GM18498 (cell line): ENCODE measurements around the gene BNC2.

Source experiments
- ATAC-seq: cut with Tn5 transposase; IDR thresholded peaks from one replicate; pipeline ENCODE4 v1.9.1; 2021; ENCODE audit warnings: mild to moderate bottlenecking, moderate library complexity; ENCODE audit not compliant: unreplicated experiment

BNC2 gene

DNA sequence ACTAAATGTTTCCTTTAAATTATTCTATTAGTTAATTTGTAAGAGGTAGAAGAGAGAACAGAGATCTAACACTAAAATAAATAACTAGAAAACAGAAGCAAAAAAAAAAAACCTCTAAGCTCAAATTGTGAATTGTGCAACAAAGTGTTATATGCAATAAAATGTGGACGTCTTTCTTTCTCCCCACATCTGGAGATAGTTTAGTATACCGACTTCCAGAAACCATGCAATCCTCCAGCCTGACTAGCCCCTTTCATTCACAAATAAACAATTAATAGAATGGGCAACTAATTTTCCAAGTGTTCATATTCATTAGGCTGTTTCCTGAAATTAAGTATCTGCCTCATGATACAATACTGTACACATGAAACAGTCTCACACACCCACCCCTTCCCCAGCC lies 258.5 kb downstream of the BNC2 start:
- ATAC-seq: no peak

DNA sequence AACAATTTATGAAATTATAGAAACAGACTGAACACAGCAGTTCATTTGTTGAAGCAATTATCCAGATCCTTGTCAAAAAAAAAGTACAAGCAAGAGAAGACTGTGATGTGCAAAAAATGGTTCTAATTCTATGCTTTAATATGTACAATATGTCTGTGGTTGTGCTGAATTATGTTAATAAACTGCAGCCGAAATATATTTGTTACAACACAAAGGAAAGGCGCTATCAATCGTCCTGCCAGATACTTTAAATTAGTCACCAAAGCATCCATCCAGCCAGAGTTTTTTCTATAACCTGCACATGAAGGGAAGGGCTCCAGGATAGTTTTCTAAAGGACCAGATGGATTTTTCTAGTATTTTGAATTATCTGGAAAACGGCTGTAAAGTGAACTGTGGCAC lies 259.5 kb downstream of the BNC2 start:
- no peak for ATAC-seq

DNA sequence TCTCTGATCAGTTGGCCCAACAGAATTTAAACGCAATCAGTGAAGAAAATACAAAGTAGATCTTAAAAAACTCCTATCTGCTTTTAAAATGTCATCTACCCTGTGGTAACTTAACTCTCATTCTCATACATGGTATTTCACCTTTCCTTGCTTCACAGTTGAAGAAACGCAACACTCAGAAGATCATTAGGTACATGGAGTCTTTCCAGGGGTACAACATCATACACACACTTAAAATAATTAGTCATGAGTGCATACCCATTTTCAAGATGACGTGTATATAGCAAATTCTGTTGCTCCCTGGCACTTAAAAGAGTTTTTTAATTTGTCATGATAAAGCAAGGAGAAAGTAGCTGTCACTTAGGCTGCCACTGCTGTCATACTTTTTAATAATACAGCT lies 259.9 kb downstream of the BNC2 start:
- ATAC-seq: no peak

DNA sequence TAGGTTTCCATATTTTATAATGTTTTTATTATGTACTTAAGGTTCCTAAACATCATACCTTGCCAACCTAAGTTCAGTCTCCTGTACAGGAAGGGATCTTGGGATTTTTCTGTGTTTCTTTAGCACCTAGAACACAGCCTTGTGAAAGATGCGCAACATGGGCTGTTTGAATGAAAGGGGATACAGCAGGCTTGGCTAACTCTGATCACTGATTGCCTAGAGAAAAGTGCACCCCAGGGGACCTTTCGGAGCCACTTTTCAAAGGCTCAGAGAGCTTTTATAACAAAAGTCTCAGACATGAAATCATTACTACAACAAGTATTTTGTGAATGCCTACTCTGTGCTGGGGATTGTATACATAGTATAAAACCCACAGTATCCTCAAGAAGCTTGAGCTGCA lies 261.6 kb downstream of the BNC2 start:
- ATAC-seq: no peak

DNA sequence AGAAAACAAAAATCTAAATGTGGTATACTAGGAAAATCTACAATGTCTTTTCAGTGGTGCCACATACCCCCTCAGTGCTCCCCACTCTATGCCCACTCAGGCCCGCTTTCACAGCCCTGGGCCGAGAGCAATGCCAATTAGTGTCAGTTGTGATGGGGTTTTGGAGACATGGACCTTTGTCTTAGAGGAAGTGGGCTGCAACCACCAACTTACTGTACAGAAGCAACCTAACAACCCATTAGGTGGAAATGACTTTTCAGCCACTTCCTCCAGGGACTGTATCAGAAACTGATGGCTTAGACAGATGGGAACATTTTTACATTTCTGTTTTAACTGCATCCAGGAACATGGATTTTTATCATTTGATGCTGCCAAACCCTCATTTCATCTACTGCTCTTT lies 268.0 kb downstream of the BNC2 start:
- no peak for ATAC-seq

DNA sequence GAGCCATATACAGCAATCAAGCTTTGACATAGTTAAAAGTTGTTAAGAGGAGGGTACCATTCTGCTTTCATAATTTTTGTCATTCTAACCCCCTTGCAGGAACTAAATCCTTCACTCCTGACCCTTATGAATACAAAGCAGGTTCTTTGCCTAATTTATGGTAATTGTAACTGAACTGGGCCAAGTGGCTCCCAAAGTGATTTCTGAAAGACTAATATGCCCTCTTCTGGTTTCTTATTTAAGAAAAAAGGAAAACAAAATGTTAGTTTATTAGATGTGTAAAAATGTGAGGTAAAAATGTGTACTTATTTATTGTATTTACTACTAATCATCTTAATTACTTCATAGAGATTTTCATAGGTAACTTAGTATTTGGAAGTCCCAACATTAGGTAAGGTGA lies 268.5 kb downstream of the BNC2 start:
- no peak for ATAC-seq

DNA sequence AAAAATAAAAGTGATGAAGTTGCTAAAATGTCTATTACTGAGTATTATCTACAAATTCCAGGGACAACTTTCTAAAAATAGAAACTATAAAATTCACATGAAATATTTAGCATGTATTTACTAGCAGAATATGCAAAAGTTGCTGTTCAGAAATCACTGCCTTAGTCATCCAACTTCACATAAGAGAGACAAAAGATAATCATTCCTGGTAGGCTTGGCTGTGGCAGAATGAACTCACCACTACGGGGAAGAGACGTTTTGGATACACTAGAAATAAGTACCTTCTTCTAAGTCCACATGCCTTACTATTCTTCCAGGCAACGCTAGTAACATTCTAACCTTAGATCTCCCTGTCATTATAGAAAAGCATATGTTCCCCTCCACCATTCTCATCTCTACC lies 272.2 kb downstream of the BNC2 start:
- no peak for ATAC-seq

DNA sequence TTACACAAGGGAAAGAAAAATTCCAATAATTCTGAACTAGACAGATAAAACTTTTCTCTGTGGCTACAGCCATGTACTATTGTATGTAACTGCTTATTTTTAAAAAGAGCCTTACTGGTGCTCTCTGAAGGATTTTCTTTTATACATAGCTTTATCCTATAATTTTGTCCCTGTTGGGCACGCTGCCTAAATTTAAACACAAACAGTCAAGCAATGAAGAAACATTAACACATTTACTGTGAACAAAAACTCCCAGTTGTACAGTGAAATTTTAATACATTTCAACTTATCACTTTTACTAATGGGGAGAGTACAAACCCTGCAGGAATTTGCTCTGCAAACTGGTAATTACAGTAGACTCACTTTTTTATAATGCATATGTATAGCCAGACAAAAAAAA lies 273.3 kb downstream of the BNC2 start:
- no peak for ATAC-seq

DNA sequence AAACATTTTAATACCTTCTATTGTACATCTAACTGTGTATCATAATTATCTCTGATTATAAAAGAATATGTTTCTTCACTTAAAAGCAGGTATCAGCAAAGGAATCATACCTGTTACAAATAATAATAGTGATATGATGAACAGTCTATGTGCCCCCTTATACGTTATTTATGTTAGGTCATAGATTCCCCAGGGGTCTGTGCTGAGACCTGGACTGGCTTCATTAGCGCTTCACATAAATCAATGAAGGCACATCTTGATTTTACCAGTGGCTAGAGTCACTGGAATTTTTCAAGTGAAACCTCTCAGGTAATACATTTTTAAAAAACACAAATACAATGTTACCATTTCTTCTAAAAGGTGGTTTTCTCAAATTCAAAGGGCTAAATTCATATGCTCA lies 275.2 kb downstream of the BNC2 start:
- no peak for ATAC-seq

DNA sequence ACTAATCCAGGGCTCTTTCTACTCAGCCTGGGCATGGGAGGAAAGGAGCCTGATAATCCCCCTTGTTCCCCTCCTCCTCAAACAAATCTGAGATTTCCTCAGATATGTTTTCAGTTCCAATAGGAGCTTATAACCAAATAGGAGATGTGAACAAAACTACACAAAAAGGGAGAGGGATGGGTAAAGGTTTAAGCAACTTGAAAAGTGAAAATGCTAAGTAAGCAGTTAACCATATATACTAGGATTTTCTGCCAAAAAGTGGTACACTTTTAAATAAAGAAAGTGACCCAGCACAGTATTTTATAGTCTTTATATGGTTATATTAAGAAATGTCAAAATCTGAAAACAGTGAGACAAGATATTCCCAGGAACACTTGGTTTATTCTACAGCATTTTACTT lies 275.7 kb downstream of the BNC2 start:
- no peak for ATAC-seq

DNA sequence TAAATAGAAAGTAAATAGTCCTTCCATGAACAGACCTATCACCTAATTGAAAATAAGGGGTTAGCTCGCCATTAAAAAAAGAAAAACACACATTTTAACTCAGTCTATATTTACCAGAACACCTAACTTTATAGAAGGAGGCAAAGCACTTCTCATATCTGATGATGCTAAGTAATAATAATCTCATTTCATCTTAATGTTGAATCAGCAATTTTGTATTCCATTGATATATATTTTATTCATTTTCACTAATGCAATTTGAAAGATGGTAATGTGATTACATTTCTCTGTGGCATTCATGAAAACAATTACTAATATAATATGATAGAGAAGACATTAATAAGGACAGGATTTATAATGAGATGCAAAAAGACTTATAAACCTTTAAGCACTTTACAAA lies 276.7 kb downstream of the BNC2 start:
- no peak for ATAC-seq

DNA sequence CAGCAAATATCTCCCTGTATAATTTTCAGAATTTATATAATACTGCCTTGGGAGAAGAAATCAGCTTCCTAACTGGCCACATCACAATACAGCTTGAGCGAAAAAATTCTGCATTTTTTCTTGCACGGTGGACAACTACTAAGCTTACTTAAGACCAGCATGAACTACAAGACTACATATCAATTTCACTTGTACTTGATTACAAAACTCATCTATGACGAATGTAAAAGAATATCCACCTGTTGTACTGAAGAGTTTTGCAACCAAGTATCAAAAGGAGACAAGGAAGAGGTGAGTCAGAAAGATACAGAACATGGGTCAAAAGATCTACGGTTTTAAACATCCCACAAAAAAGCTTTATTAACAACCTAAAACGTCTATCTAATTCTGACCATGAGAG lies 279.4 kb downstream of the BNC2 start:
- ATAC-seq: no peak

DNA sequence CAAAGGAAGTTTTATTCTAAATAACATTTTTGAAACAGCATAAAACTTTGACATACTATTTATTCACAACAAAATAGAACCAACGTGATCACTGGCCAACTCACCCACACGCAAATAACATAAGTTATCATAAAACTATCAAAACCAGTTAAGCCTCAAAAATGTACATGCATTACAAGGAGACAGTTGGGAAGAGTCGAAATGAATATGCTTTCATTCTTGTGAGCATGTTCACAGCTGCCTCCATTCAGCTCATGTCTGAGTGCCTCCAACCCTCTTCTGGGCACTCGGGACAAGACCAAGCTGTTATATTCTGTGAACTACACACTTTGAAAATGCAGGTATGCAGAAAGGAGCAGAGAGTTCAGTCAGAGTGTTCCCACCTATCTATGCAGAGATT lies 284.9 kb downstream of the BNC2 start:
- no peak for ATAC-seq

DNA sequence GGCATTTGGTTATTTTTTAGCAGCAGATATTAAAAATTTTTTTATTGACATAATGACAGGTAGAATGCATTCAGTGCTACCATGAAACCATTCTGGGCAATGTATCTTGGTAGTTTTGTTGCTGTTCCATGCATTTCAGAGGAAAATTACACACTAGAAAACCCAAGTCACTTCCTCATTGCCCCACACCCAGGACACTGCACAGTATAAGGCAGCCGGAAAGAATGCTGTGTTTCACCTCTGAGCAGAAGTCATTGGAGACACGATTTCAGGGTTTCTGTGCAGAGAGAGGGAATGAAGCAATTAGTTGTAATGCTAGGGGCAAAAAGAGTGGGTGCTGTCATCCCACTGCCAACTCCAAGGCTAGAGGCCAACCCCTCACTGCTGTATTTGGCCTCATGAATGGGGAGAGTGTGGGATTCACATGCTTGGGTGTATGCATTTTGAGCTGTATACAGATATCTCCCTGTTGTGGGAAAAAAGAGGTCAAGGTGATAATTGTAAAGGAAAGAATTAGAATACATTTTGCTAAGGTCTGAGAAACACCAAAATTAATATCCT lies 290.5 kb downstream of the BNC2 start:
- no peak for ATAC-seq

DNA sequence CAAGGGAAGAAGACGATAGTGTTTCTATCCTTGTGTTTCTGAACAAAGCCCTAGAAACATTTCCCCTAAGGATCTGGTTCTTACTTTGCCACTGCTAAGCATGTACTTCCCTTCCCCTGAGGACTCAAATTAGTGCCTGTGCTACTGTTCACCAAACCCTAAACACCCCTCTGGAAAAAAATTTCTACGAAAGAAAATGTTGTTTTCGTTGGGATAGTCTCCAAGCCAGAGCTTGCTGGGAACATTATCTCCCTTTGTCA lies 294.6 kb downstream of the BNC2 start:
- ATAC-seq: no peak

DNA sequence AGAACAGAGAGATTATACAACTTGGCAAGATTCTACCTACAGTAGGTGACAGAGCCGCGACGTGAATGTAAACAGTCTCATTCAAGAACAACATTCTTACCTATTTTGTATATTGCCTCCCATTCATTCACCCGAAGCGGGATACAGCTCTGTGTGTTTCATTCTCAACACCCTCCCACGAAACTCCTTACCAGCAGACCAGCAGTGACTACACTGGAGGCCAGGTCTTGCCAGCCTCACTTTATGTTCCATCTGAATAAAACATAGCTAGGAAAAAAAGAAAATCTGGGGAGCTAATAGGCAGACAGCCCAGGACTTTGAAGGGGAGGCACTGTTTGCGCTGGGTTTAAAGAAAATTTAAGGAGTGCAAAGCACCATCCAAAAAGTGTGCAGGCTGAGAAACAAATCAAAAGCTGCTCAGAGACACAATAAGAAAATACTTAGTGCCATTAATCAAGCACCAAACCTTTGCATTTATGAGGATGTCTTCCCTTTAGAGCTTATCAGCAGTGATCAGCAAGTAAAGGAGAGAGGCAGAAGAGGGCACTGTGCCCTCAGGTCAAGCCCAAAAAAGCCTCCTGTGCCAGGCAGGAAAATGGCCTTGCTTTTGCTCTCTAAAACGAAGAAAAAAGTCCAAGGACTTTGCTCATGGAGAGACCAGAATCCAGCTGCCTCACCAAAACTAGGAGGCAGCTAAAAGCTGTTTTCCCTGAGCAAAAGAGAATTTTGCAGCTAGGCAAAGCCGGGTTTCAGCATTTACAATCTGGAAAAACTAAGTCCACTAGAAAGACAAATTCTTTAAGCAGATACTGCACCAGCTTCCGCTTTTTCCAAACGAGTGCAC lies 295.1 kb downstream of the BNC2 start:
- ATAC-seq: no peak

DNA sequence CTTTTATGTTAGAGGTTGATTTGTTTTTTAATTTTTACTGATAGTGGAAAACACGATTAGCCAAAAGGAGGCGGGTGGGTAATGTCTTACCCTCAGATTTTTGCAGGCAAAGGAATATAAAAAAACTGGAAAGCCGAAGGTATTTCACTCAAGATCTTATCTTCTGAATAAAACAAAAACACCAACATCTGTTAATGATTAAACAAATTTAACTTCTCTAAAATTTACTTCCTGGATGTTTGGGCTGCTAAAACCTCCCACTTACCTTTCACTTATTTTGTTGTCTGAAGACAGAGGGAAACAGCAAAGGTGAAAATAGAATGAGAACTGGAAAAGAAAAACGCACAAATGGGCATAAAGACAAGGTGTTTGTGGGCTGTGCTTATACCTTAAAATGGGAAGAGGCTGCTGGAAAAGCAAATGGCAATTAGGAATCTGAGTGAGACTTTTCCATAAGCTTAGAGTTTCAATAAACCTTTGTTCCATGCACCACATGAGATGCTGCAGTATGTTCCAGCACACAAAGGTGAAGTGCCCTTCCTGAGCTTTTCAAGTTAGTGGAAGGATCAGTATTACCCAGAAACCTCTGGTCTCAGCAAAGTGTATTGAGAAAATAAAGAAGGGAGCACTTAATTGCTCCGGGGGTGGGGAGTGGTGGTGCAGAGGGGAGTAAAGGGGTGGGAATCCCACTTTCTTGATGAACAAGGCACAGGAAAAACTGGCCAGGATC lies 298.3 kb downstream of the BNC2 start:
- no peak for ATAC-seq

DNA sequence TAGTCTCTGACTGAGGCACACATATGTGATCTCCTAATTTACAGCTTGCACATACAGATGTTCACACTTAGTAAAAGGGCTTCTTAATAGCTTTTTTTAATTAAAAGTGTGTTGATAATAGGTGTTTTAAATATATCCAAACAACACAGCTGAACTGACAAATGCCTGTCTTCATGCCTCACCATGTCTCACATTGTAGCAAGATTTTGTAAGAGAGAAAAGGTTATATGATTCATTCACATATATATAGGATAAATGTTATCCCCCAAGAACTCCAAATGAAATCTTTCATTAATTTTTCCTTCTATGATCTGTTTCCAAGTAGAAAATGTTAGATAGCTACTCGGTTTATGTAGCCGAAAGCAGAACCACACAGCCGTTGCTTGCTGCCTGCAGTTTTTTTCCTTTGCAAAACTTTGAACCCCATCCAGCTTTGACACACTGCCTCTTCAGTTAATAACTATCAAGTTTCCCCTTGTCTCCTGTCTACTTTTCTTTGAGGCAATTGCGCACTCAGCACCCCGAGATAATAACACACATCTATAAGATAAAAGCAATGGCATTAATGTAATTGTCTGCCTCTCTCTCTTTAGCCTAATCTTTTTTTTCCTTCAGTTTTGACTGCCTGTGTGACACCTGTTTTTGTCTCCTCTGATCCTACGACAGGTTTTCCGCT lies 299.2 kb downstream of the BNC2 start:
- ATAC-seq: no peak

DNA sequence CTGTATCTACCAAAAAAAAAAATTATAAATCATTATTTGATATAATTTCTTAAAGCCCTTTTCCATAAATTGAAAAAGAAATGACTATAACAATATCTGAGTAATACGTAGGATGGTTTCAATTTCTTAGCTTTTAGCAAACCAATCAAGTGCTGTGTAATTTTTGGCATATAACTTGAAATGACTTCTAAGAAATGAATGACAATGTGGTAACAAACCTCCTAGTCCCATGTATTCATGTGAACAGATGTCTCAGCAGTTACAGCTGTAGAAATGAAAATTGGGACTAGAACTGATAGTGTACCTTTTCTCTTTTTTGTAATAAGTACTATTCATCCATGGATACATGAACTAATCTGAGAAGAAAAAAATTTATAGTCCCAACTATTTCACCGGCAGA lies 307.0 kb downstream of the BNC2 start:
- ATAC-seq: no peak

DNA sequence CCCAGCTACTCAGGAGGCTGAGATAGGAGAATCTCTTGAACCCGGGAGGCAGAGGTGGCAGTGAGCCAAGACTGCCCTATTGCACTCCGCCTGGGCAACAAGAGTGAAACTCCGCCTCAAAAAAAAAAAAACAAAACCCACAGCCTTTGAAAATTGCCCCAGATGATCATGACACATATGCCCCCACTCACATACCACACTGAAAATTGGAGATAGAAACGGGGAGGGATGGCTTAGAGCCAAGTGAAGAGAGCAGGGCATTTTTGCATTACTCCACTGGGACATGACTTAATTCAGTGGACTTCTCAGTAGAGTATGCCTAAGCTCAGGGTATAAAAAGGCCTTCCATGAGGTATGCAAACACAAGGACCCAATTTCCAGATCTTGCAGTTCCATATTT lies 309.3 kb downstream of the BNC2 start:
- ATAC-seq: no peak

DNA sequence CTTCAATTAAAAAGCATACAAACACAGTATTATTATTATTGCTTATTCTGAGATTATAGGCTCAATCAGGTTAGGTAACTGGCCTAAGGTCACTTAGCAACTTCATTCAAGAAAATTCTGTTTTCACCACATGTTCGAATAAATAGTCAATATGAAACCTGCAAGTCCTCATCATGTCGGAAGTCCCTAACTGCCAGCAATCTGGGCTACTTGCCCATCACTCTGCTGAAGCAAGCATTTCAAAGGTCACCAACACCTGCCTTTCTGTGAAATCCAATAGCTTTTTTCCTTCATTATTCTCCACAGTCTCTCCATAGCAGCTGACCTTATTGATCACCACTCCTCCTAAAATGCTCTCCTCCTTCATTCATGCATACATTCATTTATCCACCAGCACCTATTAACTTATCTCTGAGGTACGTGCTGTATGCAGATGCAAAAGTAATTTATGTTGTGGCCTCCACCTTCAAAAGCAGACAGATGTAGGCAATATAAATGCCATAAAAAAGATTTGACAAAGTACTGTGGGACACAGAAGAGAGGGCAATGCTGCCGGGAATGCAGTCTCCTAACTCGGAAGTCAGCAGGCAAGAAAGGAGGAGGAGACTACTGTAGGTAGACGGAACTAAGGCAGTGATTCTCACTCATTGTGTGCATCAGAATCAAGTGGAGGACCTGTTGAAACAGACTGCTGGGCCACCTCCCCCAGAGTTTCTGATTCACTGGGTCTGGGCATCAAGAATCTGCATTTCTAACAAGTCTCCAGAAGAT lies 310.9 kb downstream of the BNC2 start:
- no peak for ATAC-seq
